SK-N-SH (cell line): Measurements from ENCODE around the gene USP40.

Source experiments
- CTCF ChIP-seq: fragments of 200-600 bp; sonication (generic); IDR thresholded peaks from 2 replicates; pipeline ENCODE4 v1.6.1; 2017; ENCODE audit warnings: antibody characterized with exemption, mild to moderate bottlenecking, moderate library complexity
- EZH2phosphoT487 ChIP-seq: fragments of 200-600 bp; sonication (generic); IDR thresholded peaks from 2 replicates; pipeline ENCODE4 v1.6.1; 2017; ENCODE audit warnings: low read depth, mixed run types, mild to moderate bottlenecking, antibody characterized with exemption, moderate library complexity, borderline replicate concordance
- IRF3 ChIP-seq: fragments of 150-350 bp; IDR thresholded peaks from 2 replicates; pipeline ENCODE4 v1.6.1; 2016; ENCODE audit warnings: mild to moderate bottlenecking, low read depth, low read length
- MXI1 ChIP-seq: IDR thresholded peaks from 2 replicates; pipeline ENCODE4 v1.6.1; 2012; ENCODE audit warnings: mild to moderate bottlenecking, low read depth, low read length, improper control_type of control experiment
- POLR2AphosphoS5 ChIP-seq: IDR thresholded peaks from 2 replicates; pipeline ENCODE4 v1.6.1; 2012; ENCODE audit warnings: low read depth, low read length
- RFX5 ChIP-seq: IDR thresholded peaks from 2 replicates; pipeline ENCODE4 v1.6.1; 2012; ENCODE audit warnings: mild to moderate bottlenecking, improper control_type of control experiment, low read length
- TAF1 ChIP-seq: IDR thresholded peaks from 2 replicates; pipeline ENCODE4 v1.6.1; 2012; ENCODE audit warnings: low read depth, mild to moderate bottlenecking, low read length, moderate library complexity, borderline replicate concordance
- TF ChIP-seq, protein P1 (sequence below): fragments of 150-350 bp; IDR thresholded peaks from 2 replicates; pipeline ENCODE4 v1.6.1; 2017; ENCODE audit warnings: antibody characterized with exemption, low read length, low read depth, borderline replicate concordance

- TF ChIP-seq CTCF = no peak
- TF ChIP-seq, protein P1, sequence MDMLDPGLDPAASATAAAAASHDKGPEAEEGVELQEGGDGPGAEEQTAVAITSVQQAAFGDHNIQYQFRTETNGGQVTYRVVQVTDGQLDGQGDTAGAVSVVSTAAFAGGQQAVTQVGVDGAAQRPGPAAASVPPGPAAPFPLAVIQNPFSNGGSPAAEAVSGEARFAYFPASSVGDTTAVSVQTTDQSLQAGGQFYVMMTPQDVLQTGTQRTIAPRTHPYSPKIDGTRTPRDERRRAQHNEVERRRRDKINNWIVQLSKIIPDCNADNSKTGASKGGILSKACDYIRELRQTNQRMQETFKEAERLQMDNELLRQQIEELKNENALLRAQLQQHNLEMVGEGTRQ = no peak
- no peak for TF ChIP-seq POLR2AphosphoS5
- no peak for TF ChIP-seq MXI1
- no peak for TF ChIP-seq EZH2phosphoT487
- no peak for TF ChIP-seq IRF3
- TF ChIP-seq TAF1 = no peak
- TF ChIP-seq RFX5 = no peak
Observed at GRCh38 chr2:233462202-233462785, 104.3 kb downstream of the USP40 start.
